ENCODE results near the gene TLR2.

Gene TLR2

DNA sequence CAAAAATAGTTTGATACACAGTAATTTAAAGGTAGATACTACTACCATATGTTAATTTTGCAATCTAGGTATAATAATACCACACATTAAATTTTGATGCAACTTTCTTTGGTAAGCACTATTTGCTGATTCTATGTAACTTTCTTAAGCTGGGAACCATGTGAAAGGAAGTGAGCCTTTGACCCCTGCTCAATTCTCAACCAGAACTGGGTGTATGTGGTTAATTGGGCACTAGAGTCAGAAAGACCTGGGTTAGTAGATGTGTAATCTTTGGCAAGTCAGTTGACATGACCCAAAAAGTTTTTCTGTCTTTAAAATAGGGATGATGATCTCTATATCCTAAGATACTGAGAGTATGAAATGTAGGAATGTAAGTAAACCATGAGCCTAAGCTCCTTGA lies 22.4 kb downstream of the TLR2 start:
- Histone ChIP-seq H3K9ac (ENCODE audit: low read depth, low read length, poor library complexity, severe bottlenecking) (no peak overlapping the region), H3K9me2 (replicated peaks; ENCODE audit: low read depth, low read length) (no peaks in the 10 kb centered on the region), H3K4me2 (ENCODE audit: low read depth, low read length, poor library complexity, severe bottlenecking) (no peak overlapping the region), H3K36me3 (ENCODE audit: insufficient read depth, low read length) (no peaks in the 10 kb centered on the region), H3K4me1 (ENCODE audit: insufficient read depth, low read length, poor library complexity, severe bottlenecking) (no peaks in the 10 kb centered on the region), H3K9me3 (ENCODE audit: insufficient read depth, low read depth, low read length) (no peaks in the 10 kb centered on the region), H4K20me1 (ENCODE audit: insufficient read depth, low read length, poor library complexity, severe bottlenecking) (no peaks in the 10 kb centered on the region), H3F3A (ENCODE audit: low read depth) (no peaks in the 10 kb centered on the region), H3K27me3 (ENCODE audit: insufficient read depth, low read length, poor library complexity, severe bottlenecking) (no peaks in the 10 kb centered on the region), H2AFZ (ENCODE audit: low read length) (no peak overlapping the region), H3K79me2 (ENCODE audit: insufficient read depth, low read length) (no peaks in the 10 kb centered on the region), H3K4me3 (ENCODE audit: low read length, poor library complexity, severe bottlenecking) (no peak overlapping the region)
- TF ChIP-seq CTCF (conservative IDR thresholded peaks at IDR 0.05; ENCODE audit: low read length): no peak
- TF ChIP-seq EZH2phosphoT487 (IDR thresholded peaks at IDR 0.05; ENCODE audit: borderline replicate concordance): no peak

DNA sequence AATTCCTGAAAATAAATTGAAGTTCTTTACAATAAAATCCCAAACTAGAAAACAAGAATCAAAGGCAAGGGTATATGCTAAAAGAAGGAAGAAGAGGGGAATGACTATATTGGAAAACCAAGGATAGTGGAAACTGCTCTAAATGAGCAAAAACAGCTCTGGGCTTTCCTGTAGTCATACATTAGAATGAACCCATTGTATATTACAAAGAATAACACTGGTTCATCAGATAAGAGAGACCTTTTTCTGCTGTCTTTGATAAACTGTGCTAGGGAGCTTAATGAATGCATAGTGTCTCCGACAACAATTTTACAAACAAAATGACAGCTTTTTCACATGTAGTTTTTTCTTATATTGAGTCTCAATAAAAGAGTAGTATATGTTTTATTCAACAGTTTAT lies 26.6 kb downstream of the TLR2 start:
- no peaks in the 10 kb centered on the region for H4K20me1 ChIP-seq (ENCODE audit: insufficient read depth, low read length, poor library complexity, severe bottlenecking)
- H3K4me2 ChIP-seq (ENCODE audit: low read depth, low read length, poor library complexity, severe bottlenecking): no peak overlapping the region
- H3K9me2 ChIP-seq (replicated peaks; ENCODE audit: low read depth, low read length): no peaks in the 10 kb centered on the region
- H3K27me3 ChIP-seq (ENCODE audit: insufficient read depth, low read length, poor library complexity, severe bottlenecking): no peaks in the 10 kb centered on the region
- no peaks in the 10 kb centered on the region for H3K9me3 ChIP-seq (ENCODE audit: insufficient read depth, low read depth, low read length)
- H3K36me3 ChIP-seq (ENCODE audit: insufficient read depth, low read length): no peaks in the 10 kb centered on the region
- no peak overlapping the region for H3K4me3 ChIP-seq (ENCODE audit: low read length, poor library complexity, severe bottlenecking)
- peaks cover 6% of the 10 kb centered on the region for H3K4me1 ChIP-seq (ENCODE audit: insufficient read depth, low read length, poor library complexity, severe bottlenecking)
- no peaks in the 10 kb centered on the region for H3K79me2 ChIP-seq (ENCODE audit: insufficient read depth, low read length)
- TF ChIP-seq CTCF (conservative IDR thresholded peaks at IDR 0.05; ENCODE audit: low read length): no peak
- TF ChIP-seq EZH2phosphoT487 (IDR thresholded peaks at IDR 0.05; ENCODE audit: borderline replicate concordance): no peak
- no peak overlapping the region for H3K9ac ChIP-seq (ENCODE audit: low read depth, low read length, poor library complexity, severe bottlenecking)
- H2AFZ ChIP-seq (ENCODE audit: low read length): no peak overlapping the region
- no peaks in the 10 kb centered on the region for H3F3A ChIP-seq (ENCODE audit: low read depth)

DNA sequence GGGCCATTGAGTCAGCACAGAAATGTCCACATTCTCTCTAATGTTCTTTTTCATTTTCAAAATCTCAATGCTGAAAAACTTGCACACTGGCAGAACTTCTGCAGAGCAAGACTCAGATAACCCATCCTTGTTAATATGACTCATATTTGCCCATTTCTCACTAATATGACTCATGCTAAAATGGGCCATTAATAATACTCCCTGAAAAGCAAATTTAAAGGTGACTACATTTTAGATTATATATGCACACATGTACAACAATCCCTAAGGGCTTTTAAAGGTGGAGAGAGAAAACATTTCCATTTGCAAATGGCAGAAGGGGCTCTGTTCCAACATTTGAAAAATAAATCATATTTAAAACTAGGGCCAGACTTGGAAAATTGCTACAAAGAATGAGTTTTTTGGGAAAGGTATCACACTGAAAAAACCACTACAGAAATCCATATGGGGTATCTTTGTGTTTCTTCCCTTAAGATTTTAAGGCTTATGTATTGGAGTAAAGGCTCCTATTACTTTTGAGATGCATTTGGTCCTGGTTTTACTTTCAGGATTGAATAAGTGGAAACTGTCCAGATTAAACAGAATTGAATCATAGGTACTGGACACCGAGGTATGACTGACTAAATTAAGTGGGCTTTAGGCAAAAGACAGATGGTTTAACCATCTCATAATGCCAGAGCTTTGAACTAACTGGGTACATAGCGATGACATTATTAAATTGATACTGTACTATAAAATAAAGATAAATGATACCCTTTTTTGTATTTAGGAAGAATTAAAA lies 30.0 kb downstream of the TLR2 start:
- Histone ChIP-seq H3K9me3 (ENCODE audit: insufficient read depth, low read depth, low read length) (no peaks in the 10 kb centered on the region), H3K9ac (ENCODE audit: low read depth, low read length, poor library complexity, severe bottlenecking) (no peak overlapping the region), H3K4me3 (ENCODE audit: low read length, poor library complexity, severe bottlenecking) (no peak overlapping the region), H3F3A (ENCODE audit: low read depth) (no peaks in the 10 kb centered on the region), H2AFZ (ENCODE audit: low read length) (no peak overlapping the region), H4K20me1 (ENCODE audit: insufficient read depth, low read length, poor library complexity, severe bottlenecking) (no peaks in the 10 kb centered on the region), H3K9me2 (replicated peaks; ENCODE audit: low read depth, low read length) (no peaks in the 10 kb centered on the region), H3K27me3 (ENCODE audit: insufficient read depth, low read length, poor library complexity, severe bottlenecking) (no peaks in the 10 kb centered on the region), H3K4me2 (ENCODE audit: low read depth, low read length, poor library complexity, severe bottlenecking) (no peak overlapping the region), H3K79me2 (ENCODE audit: insufficient read depth, low read length) (no peaks in the 10 kb centered on the region), H3K36me3 (ENCODE audit: insufficient read depth, low read length) (no peaks in the 10 kb centered on the region), H3K4me1 (ENCODE audit: insufficient read depth, low read length, poor library complexity, severe bottlenecking) (peaks cover 6% of the 10 kb centered on the region)
- TF ChIP-seq EZH2phosphoT487 (IDR thresholded peaks at IDR 0.05; ENCODE audit: borderline replicate concordance) (no peak), CTCF (conservative IDR thresholded peaks at IDR 0.05; ENCODE audit: low read length) (no peak)

All from Loucy (cell line).